H1 (cell line): ENCODE results near the gene ACO1. TPM values are rescaled to one million over a fixed set of nuclear protein-coding genes. Genes with fewer than 3 reads are reported as not detected.

Source experiments
- MAFK ChIP-seq: IDR thresholded peaks from 2 replicates; pipeline ENCODE4 v1.6.1; 2012; ENCODE audit warnings: low read depth, mild to moderate bottlenecking, improper control_type of control experiment, low read length
- RAD21 ChIP-seq, 2 experiments: IDR thresholded peaks in 1 of 2; conservative IDR thresholded peaks in 1 of 2; 2 replicates each; pipeline ENCODE4 v1.6.1; 2011; ENCODE audit warnings: low read depth in 2 of 2, low read length in 2 of 2, improper control_type of control experiment in 1 of 2, inconsistent platforms in 1 of 2, mild to moderate bottlenecking in 1 of 2, moderate library complexity in 1 of 2
- polyA plus RNA-seq, 7 experiments: library from polyadenylated mRNA; depleted of rRNA in 3 of 7; stranded (reverse) in 5 of 7; unstranded in 2 of 7; fragments of >200 nt in 5 of 7; fragments of 200-250 nt in 2 of 7; gene quantifications; 1 replicate in 5 of 7; 2 replicates in 1 of 7; 4 replicates in 1 of 7; pipeline versions ENCODE4 v1.2.1 to v1.2.3, GENCODE V29; 2011 to 2013; ENCODE audit warnings: missing spikeins in 2 of 7, mixed read lengths in 2 of 7
- total RNA-seq: library from RNA; stranded (reverse); fragmentation: NEBNext Ultra II Directional; extraction: Animal tissue kit (Norgen Biotek cat#: 25700); gene quantifications from 2 replicates; pipeline ENCODE4 v1.2.1, GENCODE V29; 2021
- TF ChIP-seq, protein P1 (sequence below): IDR thresholded peaks from 2 replicates; pipeline ENCODE4 v1.6.1; 2011; ENCODE audit warnings: low read length, improper control_type of control experiment
- TF ChIP-seq, protein P2 (sequence below): IDR thresholded peaks from 2 replicates; pipeline ENCODE4 v1.6.1; 2012; ENCODE audit warnings: inconsistent platforms

The ACO1 gene
- total and polyA plus RNA-seq, 2 of the 8 experiments (the other 6 are each of a cell fraction or from before 2014, with no cell fraction given), result 39.3 to 49.8 TPM

DNA sequence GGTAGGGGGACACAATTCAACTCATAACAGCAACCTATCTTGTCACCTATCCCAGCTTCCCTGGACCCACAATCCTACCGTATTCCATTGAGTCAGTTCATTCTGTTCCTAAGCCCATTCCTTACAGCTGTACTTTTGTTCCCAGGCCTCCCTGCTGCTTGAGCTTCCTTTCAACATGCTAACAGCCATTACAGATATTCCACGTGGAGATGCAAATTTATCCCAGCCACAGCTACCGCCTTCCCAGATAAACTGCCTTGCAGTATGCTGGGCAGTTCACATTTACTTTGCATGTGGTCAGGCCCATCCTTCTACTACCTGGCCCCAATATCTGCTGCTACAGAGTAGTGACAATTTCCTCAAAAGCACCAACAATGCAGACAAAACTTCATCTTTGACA lies 118.6 kb downstream of the ACO1 start (continued):
- no peak for TF ChIP-seq RAD21 (IDR thresholded peaks at IDR 0.05 in 1 of 2, conservative IDR thresholded peaks at IDR 0.05 in 1 of 2; ENCODE audit: low read depth in 2 of 2, low read length in 2 of 2)
- TF ChIP-seq MAFK, result no peak
- TF ChIP-seq, protein P1, sequence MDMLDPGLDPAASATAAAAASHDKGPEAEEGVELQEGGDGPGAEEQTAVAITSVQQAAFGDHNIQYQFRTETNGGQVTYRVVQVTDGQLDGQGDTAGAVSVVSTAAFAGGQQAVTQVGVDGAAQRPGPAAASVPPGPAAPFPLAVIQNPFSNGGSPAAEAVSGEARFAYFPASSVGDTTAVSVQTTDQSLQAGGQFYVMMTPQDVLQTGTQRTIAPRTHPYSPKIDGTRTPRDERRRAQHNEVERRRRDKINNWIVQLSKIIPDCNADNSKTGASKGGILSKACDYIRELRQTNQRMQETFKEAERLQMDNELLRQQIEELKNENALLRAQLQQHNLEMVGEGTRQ, result no peak
- TF ChIP-seq, protein P2, sequence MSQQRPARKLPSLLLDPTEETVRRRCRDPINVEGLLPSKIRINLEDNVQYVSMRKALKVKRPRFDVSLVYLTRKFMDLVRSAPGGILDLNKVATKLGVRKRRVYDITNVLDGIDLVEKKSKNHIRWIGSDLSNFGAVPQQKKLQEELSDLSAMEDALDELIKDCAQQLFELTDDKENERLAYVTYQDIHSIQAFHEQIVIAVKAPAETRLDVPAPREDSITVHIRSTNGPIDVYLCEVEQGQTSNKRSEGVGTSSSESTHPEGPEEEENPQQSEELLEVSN, result no peak

Other genes starting within 250 kb of the ACO1 start
- 6.6 and 6.7 TPM in 2 replicates for gene RIGI, start 141.6 kb downstream of the ACO1 start, total RNA-seq
- gene RIGI, start 141.6 kb downstream of the ACO1 start, polyA plus RNA-seq (2011; rRNA removed), result 1.5 and 3.1 TPM in 2 replicates
- gene SMIM27, start 167.7 kb downstream of the ACO1 start, total RNA-seq, result 15.8 and 18.1 TPM in 2 replicates
- 3.6 and 4.3 TPM in 2 replicates for gene SMIM27, start 167.7 kb downstream of the ACO1 start, polyA plus RNA-seq (2011; rRNA removed)
- 26.9 and 30.7 TPM in 2 replicates for gene TOPORS, start 167.9 kb downstream of the ACO1 start, total RNA-seq
- 7.9 and 10.3 TPM in 2 replicates for gene TOPORS, start 167.9 kb downstream of the ACO1 start, polyA plus RNA-seq (2011; rRNA removed)
- 61.4 and 62.5 TPM in 2 replicates for gene NDUFB6, start 188.5 kb downstream of the ACO1 start, total RNA-seq
- gene NDUFB6, start 188.5 kb downstream of the ACO1 start, polyA plus RNA-seq (2011; rRNA removed), result 43.6 and 55.8 TPM in 2 replicates